ENCODE measurements around the gene NKX2-4.

NKX2-4 gene

GRCh38 chr20:21358737-21359136, 38.6 kb downstream of the NKX2-4 start:
- no peak for DNase-seq (ENCODE audit: low read depth)

- DNase-seq (ENCODE audit: low read depth) = no peak
Observed at GRCh38 chr20:21357844-21358243, 39.5 kb downstream of the NKX2-4 start.

GRCh38 chr20:21356386-21356785, 40.9 kb downstream of the NKX2-4 start:
- DNase-seq (ENCODE audit: low read depth) = no peak

GRCh38 chr20:21355981-21356380, 41.3 kb downstream of the NKX2-4 start:
- no peak for DNase-seq (ENCODE audit: low read depth)

GRCh38 chr20:21353236-21353635, 44.1 kb downstream of the NKX2-4 start:
- no peak for DNase-seq (ENCODE audit: low read depth)

- DNase-seq (ENCODE audit: low read depth) = no peak
Observed at GRCh38 chr20:21352703-21353102, 44.6 kb downstream of the NKX2-4 start.
